GM19099 (cell line): ENCODE measurements around the gene FLNB.

Source experiments
- POLR2A ChIP-seq: IDR thresholded peaks from 3 replicates; pipeline ENCODE4 v1.6.1; 2011; ENCODE audit warnings: low read depth; ENCODE audit not compliant: insufficient read length; ENCODE audit errors: extremely low read depth

Gene FLNB

GRCh38 chr3:58084166-58084565 lies 75.9 kb downstream of the FLNB start:
- TF ChIP-seq POLR2A: no peak

DNA sequence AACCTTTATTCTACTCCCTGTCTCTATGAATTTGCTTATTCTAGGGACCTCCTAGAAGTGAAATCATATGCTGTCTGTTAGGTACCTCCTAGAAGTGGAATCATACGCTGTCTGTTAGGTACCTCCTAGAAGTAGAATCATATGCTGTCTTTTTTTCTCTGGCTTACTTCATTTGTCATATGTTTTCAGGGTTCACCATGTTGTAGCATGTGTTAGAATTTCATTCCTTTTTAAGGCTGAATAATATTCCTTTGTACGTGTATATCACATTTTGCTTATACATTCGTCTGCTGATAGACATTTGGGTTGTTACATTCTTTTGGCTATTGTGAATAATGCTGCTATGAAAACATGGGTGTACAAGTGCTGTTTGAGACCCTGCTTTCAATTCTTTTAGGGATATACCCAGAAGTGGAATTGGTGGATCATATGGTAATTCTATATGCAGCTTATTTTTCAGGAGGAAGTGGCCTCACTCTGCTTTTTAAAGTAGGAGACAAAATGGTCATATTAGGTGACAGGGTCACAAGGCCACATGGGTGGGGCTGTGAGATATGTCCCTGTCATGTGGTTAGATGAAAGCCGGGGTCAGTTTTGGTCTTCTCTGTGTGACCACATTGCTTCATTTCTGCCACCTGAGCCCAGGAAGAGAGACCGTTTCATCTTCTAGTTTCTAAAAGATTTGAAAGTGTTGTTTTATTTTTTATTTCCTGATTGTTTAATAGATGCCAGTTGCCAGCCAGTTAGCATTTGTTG lies 76.7 kb downstream of the FLNB start:
- TF ChIP-seq POLR2A: no peak

DNA sequence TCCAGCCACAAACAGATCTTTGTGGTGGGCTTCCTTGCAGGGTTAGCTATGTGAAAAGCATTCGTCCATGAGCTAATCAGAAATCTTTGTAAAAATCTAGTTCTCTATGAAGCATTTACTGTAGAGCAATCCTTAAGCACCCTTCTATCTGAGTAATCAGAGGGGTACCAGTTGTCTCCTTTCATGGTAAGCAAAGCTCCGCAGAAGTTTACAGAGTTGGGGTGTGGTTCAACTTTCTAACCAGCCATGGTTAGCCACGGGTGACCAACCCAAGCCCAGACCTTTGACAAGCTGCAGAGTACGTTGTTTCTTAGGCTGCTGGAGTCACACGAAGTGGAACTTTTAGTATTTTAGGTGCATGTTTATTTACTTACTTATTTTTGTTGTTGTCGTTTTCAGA lies 77.4 kb downstream of the FLNB start:
- no peak for TF ChIP-seq POLR2A

GRCh38 chr3:58088501-58088900 lies 80.3 kb downstream of the FLNB start:
- no peak for TF ChIP-seq POLR2A

DNA sequence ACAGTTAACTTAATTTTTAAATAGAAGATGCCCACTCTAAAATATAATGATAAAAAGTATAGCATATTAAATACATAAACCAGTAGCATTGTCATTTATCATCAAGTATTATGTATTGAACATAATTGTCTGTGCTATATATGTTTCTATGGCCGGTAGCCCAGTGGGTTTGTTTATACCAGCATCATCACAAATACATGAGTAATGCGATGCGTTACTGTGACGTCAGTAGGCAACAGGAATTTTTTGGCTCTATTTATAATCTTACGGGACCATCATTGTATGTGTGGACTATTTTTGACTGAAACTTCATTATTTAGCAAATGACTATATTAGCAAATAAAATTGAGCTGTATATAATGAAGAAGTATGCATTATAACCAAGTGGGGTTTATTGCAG lies 82.1 kb downstream of the FLNB start:
- TF ChIP-seq POLR2A: no peak

DNA sequence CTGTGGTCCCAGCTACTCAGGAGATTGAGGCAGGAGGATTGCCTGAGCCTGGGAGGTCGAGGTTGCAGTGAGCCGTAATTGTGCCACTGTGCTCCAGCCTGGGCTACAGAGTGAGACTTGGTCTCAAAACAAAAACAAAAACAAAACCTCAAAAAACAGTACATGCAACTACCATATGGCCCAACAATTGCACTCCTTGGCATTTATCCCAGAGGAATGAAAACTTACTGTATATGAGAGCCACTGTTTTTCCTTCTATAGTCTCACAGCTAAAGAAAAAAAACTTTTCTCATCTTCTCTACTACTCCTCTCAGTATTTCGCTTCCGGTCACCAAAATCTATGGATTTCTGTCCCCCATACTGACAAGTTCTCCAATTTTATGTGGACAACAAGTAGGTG lies 84.3 kb downstream of the FLNB start:
- TF ChIP-seq POLR2A: no peak

- no peak for TF ChIP-seq POLR2A
Observed at GRCh38 chr3:58093574-58094195, 85.5 kb downstream of the FLNB start.

DNA sequence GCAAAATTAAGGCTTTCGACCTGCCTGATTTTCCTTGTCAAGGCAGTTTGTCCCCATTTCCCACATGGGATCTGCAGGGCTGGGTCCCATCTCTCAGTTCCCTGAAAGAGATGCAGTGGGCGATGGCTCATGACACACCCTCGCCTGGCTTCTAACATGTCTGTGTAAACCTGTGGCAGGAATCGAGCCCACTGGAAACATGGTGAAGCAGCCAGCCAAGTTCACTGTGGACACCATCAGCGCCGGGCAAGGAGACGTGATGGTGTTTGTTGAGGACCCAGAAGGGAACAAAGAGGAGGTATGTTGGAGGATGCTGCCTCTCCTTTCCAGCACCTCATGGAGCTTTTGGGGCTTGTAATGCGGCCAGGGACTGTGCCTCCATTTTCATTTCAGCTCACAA lies 86.4 kb downstream of the FLNB start:
- TF ChIP-seq POLR2A: no peak

GRCh38 chr3:58095603-58096138 lies 87.4 kb downstream of the FLNB start:
- no peak for TF ChIP-seq POLR2A

GRCh38 chr3:58098531-58098930 lies 90.3 kb downstream of the FLNB start:
- TF ChIP-seq POLR2A: no peak

GRCh38 chr3:58099865-58100264 lies 91.6 kb downstream of the FLNB start:
- no peak for TF ChIP-seq POLR2A

GRCh38 chr3:58101499-58102389 lies 93.5 kb downstream of the FLNB start:
- no peak for TF ChIP-seq POLR2A

DNA sequence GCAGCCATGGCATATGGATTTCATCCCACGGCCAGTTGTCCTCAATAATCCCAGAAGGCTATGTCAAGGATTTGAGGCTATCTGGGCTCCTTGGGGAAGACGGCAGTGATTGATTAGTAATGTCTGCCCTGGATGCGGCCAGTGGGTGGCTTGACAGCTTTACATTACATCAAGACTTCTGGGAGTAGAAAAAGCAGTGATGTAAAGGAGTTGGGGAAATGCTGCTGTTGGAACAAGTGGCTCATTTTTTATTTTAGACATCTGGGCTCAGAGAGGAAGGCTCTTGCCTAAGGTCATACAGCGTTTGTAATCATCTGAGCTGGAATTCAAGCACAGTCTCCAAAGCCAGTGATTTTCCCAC lies 94.1 kb downstream of the FLNB start:
- no peak for TF ChIP-seq POLR2A

GRCh38 chr3:58102976-58103451 lies 94.8 kb downstream of the FLNB start:
- no peak for TF ChIP-seq POLR2A

GRCh38 chr3:58104151-58104550 lies 95.9 kb downstream of the FLNB start:
- no peak for TF ChIP-seq POLR2A
